Measurements from ENCODE around the gene AFF1.

Gene AFF1

DNA sequence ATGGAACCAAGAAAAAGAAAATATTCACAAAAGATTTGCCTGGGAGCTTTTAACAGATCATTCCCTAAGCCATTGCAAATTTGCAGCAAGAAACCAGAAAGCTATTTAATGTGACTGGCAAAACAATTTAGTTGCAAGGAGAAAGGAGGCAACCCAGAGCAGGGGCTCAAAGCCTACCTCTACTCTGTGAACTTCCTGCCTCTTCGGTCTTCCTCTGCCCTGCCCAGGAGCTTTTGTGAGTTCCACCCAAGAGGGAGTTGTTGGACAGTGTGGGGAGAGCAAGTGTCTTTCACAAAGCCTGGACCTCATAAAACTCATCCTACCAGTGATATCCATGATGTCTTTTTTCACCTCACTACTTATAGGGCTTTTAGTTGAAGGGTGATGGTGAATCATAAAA lies 107.4 kb downstream of the AFF1 start:
- DNase-seq, result no peak

DNA sequence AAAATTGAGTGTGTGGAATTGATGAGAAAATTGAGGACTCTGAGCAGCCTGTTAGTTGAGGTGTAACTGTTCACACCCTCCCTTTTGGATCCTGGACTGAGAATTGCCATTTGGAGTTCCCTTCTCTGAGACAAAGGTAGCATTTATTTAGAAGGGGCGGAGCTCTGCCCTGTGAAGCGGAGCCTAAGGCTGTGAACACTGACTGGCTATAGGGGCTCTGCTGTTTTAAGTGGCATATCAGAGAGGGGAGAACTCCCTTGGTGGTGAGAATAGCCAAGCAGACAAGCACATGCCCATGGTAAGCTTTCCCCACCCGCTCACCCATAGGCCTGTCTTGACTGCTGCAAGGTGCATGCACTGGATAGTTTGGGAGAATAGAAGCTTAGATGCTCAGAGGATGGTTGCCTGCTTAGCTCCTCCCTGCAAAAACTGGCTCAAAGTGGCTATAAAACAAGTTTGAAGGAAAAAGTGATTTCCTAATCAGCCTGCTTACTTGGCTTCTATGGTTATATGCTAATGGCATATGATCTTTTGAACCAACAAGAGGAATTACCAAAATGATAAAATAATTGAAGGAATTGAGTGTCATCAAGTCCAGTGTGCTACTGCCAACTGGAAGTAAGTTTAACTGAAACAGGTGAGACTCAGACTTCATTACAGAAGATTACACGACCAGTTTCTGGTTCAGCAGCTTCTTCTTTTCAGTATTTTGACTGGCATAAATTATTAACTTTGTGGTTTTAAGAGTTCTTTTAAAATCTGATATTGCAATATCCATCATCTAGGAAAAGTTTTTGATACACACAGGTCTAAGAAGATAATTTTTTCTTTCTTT lies 108.4 kb downstream of the AFF1 start:
- no peak for DNase-seq

DNA sequence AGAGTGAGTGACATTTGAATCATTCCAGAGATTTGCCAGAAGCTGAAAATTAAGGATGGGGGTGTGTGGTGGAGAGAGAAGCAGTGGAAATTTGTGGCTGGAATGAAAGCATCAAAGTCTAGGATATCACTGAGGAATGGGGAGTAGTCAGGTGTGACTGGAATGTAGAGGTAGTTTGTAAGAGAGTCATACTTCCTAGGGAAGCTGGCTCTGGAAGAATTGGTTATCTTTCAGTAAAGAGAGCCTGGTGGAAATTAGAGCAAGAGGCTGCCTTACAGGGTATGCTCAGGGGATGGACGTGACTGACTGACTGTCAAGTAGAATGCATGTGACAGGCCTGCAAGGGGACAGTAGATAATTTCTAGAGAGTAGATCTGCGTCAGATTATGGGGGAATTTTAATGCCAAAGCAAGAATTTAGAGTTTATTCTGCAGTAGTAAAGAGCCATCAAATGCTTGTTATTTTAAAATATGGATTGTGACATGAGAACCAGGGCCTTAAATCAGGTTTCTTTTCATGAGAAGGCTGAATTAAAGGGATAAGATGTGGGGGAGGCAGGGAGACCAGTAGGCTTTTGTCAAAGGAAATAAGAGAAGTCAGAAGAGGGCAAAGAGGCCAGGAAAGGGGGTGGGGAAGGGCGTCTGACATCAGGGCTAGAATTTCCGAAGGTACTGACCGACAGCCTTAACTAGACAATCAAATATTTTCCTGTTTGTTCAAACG lies 109.9 kb downstream of the AFF1 start:
- no peak for DNase-seq

DNA sequence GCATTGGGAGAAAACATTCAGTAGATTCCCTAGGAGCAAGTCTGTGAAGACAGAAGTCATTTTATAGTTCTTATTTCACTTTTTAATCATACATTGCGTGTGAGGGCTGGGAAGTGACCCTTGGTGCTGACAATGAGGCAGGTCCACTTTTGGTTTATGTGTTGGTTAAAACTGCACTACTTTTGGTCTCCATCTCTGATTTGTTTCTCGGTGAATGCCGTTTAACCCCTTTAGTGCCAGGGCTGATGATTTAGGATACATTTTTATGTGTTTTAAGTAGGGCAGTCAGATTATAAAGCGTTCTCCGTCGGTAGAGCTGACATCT lies 110.4 kb downstream of the AFF1 start:
- no peak for DNase-seq

DNA sequence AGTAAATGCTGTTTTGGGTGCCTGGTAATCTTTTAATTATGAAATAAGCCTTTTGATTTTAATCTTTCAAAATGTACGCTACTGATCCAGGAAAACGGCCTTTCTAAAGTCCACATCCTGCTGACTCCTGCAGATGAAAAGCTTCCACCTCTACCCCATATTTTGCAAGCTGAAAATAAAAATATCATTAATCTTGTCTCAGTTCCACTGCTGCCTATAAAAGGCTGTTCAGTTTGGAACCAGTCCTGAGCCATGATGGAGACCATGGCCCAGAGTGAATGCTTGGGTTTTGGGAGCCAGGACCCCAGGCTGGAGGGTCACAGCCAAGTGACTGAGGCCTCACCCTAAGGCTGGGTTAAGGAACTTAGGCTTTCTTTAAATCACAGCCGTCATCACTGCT lies 110.8 kb downstream of the AFF1 start:
- DNase-seq, result no peak

DNA sequence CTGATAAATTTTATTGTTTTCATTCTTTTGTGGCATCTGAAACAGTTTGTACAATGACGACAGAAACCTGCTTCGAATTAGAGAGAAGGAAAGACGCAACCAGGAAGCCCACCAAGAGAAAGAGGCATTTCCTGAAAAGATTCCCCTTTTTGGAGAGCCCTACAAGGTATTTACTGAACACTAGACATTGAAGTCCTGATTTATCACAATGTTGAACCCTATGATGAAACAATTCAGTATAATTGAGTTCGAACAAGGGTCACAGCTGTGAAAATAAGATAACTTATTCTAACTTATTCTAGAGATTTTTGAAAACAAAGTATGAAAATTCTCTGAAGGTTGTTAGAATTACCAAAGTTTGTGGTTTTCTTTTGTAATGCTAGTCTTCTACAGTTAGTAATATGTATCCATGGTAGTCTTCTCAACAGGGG lies 111.3 kb downstream of the AFF1 start:
- DNase-seq, result no peak

DNA sequence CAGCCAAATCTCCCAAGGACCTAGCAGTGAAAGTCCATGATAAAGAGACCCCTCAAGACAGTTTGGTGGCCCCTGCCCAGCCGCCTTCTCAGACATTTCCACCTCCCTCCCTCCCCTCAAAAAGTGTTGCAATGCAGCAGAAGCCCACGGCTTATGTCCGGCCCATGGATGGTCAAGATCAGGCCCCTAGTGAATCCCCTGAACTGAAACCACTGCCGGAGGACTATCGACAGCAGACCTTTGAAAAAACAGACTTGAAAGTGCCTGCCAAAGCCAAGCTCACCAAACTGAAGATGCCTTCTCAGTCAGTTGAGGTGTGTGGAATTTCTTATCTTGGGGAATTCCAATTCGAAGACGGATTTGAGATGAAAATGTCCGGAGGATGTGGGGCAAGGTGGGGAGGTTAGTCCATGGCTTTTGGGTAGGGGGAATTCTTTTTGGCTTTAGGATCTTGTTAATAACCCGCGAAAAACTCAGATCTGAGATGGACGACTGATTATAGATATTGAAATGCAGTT lies 112.5 kb downstream of the AFF1 start:
- no peak for DNase-seq

DNA sequence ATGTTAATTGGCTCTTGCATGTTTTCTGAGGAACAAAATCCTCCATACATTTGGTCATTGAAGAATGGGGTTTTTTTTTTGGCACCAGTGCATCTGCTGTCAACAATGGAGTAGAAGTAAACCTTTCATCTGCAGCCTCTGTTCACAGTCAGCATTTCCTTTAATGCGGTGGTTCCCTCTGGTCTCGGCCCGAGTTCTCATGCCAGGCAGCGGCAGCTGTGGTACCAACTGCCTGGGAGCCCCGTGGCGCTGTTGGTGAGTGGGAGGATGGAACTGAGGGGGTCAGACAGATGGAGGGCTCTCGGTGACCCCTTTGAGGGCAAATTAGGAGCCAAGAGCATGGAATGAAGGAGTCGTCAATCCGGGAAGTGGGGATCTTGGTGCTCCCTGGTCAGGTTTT lies 114.7 kb downstream of the AFF1 start:
- no peak for DNase-seq

DNA sequence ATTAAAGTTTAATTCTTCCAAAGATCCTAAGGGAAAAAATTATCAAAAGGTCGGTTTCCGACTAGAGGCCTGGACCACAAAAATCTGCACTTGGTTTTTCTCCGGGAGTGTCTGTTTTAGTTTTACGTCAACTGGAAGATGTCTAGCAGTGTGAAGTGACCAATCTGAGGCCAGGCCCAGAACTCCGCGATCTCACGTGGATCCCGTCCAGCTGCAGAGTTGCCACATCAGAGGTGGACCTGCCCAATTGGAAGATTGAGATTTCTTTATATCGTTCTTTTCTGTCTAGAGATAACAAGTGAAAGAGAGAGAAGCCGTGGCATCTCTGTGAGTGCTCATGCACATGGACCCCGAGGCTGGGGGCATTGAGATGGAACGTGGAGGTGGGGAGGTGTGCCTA lies 115.8 kb downstream of the AFF1 start:
- DNase-seq, result no peak

DNA sequence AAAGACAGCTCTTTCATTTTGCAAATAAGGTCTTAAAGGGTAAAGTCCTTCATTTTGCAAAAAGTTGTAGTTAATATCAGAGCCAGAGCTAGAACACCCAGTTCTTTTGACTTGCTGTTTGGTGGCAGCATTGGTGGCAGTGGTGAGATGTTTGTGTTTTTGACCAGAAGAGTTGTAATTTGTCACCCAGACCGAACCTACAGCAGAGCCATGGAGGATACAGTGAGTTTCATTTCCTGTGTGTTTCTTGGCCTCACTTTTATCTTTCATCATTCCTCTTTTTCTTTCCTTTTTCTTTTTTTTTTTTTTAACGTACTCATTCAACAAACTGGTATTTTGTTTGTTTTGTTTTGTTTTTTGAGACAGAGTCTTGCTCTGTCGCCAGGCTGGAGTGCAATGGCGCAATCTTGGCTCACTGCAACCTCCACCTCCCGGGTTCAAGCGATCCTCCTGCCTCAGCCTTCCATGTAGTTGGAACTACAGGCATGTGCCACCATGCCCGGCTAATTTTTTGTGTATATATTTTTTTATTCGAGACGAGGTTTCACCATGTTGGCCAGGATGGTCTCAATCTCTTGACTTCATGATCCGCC lies 116.4 kb downstream of the AFF1 start:
- DNase-seq, result no peak

DNA sequence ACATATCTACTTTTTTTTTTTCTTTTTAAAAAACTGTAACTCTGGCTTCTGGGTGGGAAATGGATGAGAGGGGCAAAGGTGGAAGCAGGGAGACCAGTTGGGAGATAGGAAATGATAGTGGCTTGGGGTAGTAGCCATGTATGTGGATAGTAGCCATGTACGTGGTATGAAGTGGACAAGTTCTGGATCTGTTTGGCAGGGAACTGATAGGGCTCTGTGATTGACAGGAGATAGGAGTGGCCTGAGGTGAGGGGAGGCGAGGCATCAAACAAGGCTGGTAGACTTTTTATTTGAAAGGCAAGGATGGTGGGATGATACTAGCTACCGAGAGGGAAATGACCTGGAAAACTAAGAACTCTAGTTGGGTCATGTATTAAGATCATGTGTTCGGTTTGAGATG lies 117.8 kb downstream of the AFF1 start:
- DNase-seq, result no peak

DNA sequence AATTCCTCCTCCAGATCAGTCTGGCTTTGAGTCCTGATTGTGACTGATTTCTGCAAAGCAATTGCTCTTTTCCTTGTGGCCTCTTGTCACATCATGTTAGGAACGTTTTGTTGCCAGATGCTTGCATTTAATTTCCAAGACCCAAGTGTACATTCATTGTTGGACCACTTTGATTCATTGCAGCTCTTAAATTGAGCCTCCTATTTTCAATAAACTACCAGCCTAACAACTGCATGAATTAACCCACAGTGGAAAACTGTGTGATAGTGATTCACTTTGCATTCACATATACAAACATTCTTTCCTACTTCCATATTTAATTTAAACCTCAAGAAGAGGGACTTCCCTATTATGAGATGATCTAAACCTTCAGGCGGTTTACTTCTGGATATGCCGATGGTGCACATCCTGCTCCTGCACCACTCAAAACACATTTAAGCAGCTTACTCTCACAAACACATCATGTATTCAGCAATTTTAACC lies 118.4 kb downstream of the AFF1 start:
- DNase-seq, result no peak

DNA sequence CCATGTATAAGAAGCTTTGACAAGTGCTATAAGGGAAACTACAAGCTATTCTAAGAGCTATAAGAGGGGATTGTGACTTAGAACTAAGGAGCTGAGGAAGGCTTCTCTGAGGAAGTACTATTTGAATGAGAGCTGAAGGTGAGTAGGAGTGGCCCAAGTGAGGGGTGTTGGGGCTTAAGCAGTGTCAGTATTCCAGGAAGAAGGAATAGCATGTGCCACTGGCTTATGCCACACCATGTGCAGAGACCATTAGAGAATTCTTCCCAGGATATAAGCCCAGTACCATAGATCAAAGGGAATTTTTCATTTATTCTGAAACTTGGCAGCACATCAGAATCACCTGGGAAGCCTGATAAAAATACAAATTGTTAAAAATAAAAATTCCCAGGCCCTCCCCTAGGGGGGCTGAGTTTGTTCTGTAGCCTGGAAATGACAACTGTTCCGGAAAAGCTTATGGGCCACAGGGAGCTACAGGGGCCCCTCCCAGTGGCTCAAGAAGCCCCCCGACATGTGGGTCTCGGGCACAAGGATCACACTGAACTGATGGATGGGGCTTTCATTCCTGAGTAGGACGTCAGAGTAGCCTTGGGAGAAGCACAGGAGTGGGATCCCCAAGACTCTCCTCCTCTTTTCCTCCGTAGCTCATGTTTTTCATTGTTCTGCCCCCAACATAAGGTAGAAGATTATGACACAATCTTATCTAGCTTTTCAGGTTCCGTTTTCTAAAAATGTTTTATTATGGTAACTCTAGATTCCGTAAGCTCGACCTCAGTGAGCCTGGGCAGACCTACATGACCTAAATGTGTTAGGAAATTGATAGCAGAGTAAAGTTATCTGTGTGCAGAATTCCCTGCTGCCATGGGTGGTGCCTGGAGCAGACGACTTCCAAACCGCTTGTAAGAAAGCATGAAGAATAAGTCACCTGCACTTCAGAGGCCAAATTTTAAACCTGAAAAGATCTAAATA lies 119.3 kb downstream of the AFF1 start:
- no peak for DNase-seq

DNA sequence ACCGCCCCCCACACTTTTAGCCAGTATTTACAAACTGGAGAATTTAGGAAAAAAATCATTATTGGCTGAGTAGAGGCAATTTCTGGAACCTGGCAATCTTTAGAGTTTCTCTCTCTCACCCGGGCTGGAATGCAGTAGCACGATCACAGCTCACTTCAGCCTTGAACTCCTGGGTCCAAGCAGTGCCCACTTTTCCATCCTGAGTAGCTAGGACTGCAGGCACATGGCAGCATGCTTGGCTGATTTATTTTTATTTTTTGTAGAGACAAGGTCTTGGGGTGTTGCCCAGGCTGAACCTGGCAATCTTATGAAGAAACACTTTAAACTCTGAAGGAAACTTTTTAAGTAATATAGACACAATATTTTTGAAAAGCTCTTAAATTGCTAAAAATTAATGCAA lies 120.1 kb downstream of the AFF1 start:
- no peak for DNase-seq

DNA sequence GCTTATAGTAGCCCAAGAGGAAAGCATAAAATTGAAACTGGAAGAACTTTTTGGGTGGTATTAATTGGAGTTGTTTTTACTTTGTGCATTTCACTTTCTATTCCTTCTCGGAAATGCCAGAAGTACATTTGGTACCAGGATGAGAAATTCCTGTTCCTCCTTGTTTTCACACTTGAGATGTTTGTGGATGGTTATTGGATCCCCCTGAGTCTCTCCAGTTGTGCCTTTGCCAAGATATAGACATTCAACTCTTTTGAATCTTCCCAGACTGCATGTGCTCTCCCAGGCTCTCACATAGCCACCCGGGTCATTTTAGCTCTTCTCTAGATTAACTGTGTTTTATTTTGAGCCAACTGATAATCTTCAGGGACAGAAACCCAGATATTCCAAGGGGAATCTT lies 120.5 kb downstream of the AFF1 start:
- no peak for DNase-seq

DNA sequence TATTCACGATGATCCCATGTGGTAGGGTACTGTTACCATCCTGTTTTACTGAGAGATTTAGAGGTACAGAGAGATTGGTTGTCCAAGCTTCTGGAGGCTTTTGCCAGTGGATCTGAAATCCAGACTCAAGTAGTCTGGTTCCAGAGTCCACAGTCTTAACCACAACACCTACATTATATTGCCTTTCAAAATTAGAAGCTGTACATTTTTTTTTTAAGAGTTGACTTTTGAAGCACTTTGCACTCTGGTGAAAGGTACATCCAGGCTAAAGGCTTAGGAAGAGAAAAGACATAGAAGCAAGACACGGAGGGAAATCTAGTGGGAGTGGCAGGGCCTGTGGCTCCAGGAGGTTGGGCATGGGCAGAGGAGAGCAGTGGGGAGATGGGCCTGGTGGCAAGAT lies 122.1 kb downstream of the AFF1 start:
- no peak for DNase-seq

DNA sequence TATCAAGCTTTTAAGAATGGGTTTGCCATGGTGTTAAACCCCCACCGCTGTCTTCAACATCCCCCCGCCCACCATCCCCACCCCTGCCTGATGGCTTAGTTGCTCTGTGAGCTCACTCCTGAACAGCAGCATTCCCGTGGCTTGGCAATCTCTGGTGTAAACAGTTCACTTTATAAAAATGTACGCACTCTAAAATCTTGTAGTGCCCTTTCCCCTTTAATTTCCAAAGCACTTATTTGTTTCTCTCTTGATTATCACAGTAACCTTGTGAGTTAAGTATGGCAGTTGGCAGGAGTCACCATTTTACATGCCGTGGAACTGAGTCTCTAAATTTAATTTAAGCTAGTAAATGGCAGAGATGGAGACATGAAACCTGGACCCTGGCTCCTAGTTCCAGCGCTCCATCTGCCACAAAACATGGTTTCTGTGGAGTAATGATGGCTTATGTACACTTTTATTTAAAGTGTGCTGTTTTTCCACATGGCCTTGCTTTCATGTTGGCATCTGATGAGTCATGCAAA lies 123.1 kb downstream of the AFF1 start:
- no peak for DNase-seq

DNA sequence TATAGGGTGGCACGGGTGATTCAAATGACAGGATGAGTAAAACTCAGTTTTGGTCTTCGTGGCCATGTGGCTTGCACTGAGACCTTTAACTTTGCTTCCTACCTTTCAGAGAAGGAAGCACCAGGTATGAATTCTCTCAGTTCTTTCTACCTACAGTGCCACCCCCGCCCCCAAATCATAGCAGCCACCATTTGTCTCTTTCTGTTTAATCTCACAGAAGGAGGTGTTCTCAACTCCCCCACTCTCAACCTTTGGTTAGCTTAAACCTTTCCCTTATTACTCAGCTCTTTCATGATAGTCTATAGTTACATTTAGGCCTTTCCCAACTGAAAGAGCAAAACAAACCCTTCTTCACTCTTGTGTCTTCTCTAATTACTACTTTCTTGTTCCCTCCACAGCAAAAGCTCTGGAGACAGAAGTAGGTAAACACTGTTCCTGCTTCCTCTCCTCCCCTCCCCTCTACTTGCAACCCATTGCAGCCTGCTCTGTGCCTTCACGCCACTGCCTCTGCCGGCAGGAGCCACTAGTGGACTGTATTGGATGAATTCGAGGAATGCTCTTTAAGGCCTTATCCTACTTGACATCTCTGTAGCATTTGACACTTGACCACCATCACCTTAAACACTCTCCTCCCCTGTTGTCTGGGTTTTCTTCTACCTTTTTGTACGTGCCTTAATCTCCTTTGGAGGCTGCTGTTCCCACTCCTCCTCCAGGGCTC lies 123.7 kb downstream of the AFF1 start:
- no peak for DNase-seq

DNA sequence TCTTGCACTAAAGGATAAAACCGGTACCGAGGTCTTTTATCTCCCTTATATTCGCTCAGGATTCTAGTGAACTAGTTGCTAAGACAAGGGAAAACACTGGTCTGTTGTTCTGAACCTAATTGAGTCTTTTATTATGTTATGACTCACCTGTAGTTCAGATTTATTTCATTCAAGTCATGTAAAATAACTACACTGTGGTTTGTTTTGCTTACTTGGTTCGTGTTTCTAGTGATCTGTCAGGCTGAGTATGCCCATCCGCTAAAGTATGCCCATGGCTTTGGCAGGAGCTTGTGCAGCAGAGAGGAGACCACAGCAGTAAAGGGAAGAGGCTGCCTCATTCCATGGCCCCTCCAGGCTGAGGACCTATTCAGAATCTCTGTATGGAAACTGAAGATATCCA lies 126.1 kb downstream of the AFF1 start:
- DNase-seq, result no peak

DNA sequence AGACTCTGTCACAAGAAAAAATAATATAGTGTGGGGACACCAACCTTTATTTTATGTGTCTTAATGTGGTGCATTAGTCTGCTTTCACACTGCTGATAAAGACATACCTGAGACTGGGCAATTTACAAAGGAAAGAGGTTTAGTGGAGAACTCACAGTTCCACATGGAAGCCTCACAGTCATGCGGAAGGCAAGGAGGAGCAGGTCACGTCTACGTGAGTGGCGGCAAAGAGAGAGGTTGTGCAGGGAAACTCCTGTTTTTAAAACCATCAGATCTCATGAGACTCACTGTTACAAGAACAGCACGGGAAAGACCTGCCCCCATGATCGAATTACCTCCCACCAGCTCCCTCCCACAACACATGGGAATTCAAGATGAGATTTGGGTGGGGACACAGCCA lies 130.2 kb downstream of the AFF1 start:
- DNase-seq, result no peak

DNA sequence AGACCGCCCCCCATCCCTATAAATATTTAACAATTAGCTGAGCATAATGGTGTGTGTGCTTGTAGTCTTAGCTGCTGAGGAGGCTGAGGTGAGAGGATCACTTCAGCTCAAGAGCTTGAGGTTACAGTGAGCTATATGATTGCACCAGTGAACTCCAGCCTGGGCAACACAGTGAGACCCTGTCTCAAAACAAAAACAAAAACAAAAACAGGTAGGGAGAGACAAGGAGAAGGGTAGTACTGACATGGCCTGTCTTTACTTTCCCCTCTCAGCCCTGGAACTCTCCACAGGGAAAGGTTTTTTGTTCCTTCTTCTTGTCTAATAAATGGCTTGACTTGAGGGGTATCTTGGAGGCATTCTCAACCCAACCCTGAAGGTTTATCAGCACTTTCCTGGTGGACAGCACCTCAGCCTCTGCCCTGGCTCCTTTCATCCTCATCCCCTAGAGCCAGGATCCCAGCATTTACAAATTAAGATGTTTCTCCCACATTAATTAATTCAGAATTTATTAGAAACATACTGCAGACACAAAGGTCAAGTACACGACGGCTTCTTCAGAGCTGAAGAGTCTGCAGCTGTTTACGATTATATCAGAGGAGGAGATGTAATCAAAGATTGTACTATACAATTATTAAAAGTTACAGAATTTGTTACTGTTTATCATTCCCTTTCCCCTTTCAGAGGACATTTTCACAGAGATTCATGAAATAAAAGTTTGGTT lies 131.8 kb downstream of the AFF1 start:
- no peak for DNase-seq

All from retina (tissue), 1 donor.